HUES64 (cell line): ENCODE results near the gene LPP.

Experiments used
- H3K27ac ChIP-seq: 2 replicates; pipeline ENCODE4 v1.7.0; 2013; ENCODE audit warnings: low read depth, low read length, inconsistent platforms
- H3K27me3 ChIP-seq: 2 replicates; pipeline ENCODE4 v1.6.1; 2013; ENCODE audit warnings: mild to moderate bottlenecking, low read length; ENCODE audit not compliant: insufficient read depth
- H3K36me3 ChIP-seq: 2 replicates; pipeline ENCODE4 v1.6.1; 2013; ENCODE audit warnings: mild to moderate bottlenecking, low read length; ENCODE audit not compliant: insufficient read depth
- H3K4me1 ChIP-seq: 2 replicates; pipeline ENCODE4 v1.6.1; 2013; ENCODE audit warnings: mild to moderate bottlenecking, low read length, moderate library complexity; ENCODE audit not compliant: insufficient read depth
- H3K4me3 ChIP-seq: 2 replicates; pipeline ENCODE4 v1.5.1; 2013; ENCODE audit warnings: mild to moderate bottlenecking, low read length, moderate library complexity
- H3K9ac ChIP-seq: 2 replicates; pipeline ENCODE4 v1.6.1; 2013; ENCODE audit warnings: mild to moderate bottlenecking, low read depth, low read length
- H3K9me3 ChIP-seq: 2 replicates; pipeline ENCODE4 v1.6.1; 2013; ENCODE audit warnings: low read depth, low read length; ENCODE audit not compliant: insufficient read depth
- WGBS: fragments of 150-250, 120-280 bp; methylation state at CpG from one replicate; pipeline ENCODE4 v1.1.7; 2013; ENCODE audit warnings: missing lambda C conversion rate; 5-methylcytosine and 5-hydroxymethylcytosine counted together

The LPP gene

DNA sequence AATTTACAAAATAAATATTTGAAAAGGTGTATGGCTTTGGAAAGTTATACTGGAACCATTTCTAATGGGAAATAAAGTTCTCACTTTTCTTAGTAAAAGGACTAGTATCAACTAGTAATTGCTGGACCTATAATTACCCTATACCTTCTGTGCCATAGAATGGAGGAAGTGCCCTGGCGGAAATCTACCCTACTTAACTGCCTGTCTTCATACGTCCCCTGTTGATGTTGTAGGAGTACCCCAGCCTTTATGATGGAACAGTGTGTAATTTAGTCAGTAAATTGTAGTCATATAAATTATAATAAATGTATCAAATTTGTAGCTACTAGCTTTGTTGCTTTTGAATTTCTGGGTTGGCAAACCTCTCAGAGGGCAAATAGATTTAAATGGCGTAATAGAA, 149.9 kb downstream of the LPP start:
- Histone ChIP-seq H3K9ac (no peak overlapping the region), H3K4me3 (no peak overlapping the region), H3K9me3 (no peaks in the 10 kb centered on the region), H3K36me3 (no peaks in the 10 kb centered on the region), H3K4me1 (peaks cover 57% of the 10 kb centered on the region), H3K27ac (no peak overlapping the region), H3K27me3 (no peaks in the 10 kb centered on the region)
- 94% methylated on average over 2 of the region's 3 CpGs for WGBS

DNA sequence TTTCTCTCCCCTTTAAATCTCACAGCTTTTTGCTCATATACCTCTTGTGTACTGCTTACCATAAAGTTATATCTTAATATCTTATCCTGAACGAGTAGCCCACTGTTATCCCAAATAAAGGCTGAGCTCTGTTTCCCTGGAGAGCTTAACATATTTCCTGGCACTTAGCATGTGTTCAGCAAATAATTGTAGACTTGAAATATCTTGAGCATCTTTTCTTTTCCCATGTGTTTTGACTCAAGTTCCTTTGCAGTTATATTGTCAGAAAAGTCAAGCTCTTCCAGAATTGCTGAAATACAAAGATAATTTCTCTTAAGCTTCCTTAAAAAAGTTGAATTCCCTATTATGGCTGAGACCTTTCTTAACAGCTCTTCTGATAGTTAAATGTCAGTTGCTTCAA, 150.5 kb downstream of the LPP start:
- Histone ChIP-seq H3K4me1 (peaks cover 50% of the 10 kb centered on the region), H3K4me3 (no peak overlapping the region), H3K9me3 (no peaks in the 10 kb centered on the region), H3K36me3 (no peaks in the 10 kb centered on the region), H3K27ac (no peak overlapping the region), H3K9ac (no peak overlapping the region), H3K27me3 (no peaks in the 10 kb centered on the region)
- 93% methylated on average over 1 of the region's 1 CpG for WGBS

DNA sequence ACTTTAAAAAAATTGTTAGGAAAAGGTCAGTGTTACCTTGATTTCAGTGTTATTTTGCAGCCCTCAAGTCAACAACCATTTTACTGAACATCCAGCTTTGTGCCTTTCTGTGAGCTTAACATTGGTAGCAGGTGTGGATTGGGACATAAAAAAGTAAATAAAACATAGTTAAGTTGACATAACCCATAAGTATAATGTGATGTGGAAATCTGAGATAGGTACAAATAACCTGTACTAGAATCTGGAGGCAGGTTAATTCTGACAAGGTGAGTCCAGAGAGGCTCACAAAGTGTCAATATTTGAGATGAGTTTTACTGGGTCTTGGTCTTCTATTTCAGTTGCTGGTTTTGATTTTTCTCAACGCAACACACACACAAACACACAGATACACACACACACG, 151.3 kb downstream of the LPP start:
- Histone ChIP-seq H3K27me3 (no peaks in the 10 kb centered on the region), H3K27ac (no peak overlapping the region), H3K4me3 (no peak overlapping the region), H3K36me3 (no peaks in the 10 kb centered on the region), H3K4me1 (peaks cover 43% of the 10 kb centered on the region), H3K9me3 (no peaks in the 10 kb centered on the region), H3K9ac (no peak overlapping the region)
- no CpG with 5 or more reads among the region's 2 CpGs for WGBS

DNA sequence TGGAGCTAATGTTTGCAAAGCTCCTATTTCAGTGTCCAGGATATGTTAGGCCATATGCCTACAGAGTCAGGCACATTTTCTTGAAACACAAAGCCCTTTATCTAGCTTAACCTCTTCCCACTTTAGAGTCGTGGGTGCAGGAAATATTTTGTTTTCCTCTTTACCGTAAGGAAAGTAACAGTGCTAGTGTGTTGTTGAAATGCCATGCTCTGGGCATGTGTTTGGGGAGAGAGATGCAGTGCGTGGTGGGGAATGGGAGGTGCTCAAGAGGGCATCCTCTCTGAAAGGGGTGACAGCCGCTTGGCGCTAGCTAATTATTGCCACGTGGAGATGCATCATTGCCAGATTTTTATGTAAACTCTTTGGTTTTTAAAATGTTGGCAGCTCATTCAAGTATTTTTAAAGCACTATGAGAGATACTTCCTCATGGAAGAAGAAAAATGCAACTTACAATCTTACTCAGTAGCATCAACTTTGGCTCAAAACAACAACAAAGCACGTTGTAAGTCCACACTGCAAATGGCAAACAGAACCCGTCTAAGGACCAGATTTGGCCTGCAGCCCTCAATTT, 152.6 kb downstream of the LPP start:
- no peaks in the 10 kb centered on the region for H3K27me3 ChIP-seq
- H3K4me1 ChIP-seq, result peaks cover 30% of the 10 kb centered on the region
- H3K9ac ChIP-seq, result no peak overlapping the region
- 95% methylated on average over 8 of the region's 8 CpGs for WGBS
- no peaks in the 10 kb centered on the region for H3K9me3 ChIP-seq
- no peak overlapping the region for H3K27ac ChIP-seq
- no peak overlapping the region for H3K4me3 ChIP-seq
- H3K36me3 ChIP-seq, result no peaks in the 10 kb centered on the region

DNA sequence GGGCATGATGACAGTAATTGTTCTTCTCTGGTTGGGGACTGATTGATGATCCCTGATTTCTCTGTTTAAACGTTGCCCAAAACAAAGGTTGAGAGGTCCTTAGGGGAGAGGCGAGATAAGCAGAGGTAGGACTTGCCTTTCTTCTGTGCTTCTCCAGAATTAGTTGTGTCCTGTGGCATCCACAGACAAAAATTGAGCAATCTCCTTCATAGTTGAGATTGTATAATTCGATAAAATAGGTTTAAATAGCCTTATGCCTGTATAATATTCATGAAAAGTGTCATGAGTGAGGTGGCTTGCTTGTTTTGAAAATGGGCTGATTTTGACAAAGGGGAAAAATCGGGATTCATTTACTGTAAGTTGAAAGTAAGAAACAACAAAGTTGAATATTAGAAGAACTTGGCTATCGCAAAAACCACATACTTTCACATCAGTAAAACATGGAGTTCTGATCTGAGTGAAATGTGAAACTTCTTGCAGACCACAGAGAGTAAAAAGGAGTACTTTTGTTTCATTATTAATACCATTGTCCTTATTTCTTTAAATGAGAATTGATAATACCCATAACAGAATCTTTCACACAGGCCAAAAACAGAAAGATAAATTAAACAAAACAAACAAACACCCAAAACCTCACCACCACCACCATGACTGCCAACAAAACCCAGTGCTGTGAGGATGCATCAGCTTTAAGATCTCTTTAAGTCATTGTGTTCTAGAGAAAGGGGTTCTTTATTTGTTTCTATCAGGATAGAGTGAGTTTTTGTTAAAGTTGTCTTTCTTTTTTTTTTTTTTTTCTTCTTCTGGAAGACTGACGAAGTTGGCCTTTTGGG, 155.7 kb downstream of the LPP start:
- 88% methylated on average over 5 of the region's 6 CpGs for WGBS
- no peak overlapping the region for H3K4me3 ChIP-seq
- H3K27me3 ChIP-seq, result no peaks in the 10 kb centered on the region
- no peak overlapping the region for H3K9ac ChIP-seq
- H3K4me1 ChIP-seq, result no peaks in the 10 kb centered on the region
- H3K36me3 ChIP-seq, result no peaks in the 10 kb centered on the region
- H3K27ac ChIP-seq, result no peak overlapping the region
- no peaks in the 10 kb centered on the region for H3K9me3 ChIP-seq

DNA sequence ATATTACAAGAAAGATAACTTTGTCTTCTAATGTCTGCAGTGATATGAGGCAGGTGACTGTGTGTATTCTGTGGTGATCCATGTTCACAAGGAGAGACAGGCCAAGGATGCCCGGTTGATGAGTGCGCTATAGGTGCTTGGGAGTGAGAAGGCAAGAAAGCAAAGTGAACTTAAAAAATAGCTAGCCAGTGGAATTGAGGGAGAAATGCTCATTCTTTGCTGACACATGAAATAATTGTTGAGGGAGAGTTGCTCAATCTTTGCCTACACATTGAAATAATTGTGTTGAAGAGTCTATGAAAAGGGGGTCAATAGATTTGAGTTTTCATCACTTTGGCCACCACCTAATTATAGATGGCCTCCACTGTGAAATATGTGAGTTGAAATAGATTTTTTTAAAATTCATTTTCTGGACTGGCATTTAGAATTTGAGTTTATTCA, 156.3 kb downstream of the LPP start:
- H3K9ac ChIP-seq, result no peak overlapping the region
- WGBS, result 96% methylated on average over 2 of the region's 2 CpGs
- no peaks in the 10 kb centered on the region for H3K27me3 ChIP-seq
- H3K36me3 ChIP-seq, result no peaks in the 10 kb centered on the region
- H3K4me3 ChIP-seq, result no peak overlapping the region
- no peak overlapping the region for H3K27ac ChIP-seq
- no peaks in the 10 kb centered on the region for H3K9me3 ChIP-seq
- H3K4me1 ChIP-seq, result no peaks in the 10 kb centered on the region

DNA sequence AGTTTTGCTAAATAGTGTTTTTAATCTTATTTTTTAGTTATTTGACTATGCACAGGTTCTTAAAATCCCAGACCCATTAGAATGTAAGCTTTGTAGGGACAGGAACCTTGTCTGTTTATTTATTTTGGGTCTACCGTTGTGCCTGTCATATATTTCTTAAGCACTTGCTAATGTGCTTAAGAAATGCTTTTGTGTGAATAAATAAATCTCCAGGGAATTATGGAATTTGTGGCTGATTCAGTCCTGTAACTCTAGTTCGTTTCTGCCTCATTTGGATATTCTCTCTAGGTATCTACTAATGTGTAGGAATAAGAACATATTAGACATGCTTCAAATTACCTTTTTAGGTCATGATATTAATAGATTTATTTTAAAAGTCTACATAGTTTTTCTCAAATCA, 161.6 kb downstream of the LPP start:
- Histone ChIP-seq H3K36me3 (no peaks in the 10 kb centered on the region), H3K4me3 (no peak overlapping the region), H3K27ac (no peak overlapping the region), H3K9ac (no peak overlapping the region), H3K27me3 (no peaks in the 10 kb centered on the region), H3K9me3 (no peaks in the 10 kb centered on the region), H3K4me1 (no peaks in the 10 kb centered on the region)
- WGBS, result 90% methylated on average over 2 of the region's 2 CpGs

DNA sequence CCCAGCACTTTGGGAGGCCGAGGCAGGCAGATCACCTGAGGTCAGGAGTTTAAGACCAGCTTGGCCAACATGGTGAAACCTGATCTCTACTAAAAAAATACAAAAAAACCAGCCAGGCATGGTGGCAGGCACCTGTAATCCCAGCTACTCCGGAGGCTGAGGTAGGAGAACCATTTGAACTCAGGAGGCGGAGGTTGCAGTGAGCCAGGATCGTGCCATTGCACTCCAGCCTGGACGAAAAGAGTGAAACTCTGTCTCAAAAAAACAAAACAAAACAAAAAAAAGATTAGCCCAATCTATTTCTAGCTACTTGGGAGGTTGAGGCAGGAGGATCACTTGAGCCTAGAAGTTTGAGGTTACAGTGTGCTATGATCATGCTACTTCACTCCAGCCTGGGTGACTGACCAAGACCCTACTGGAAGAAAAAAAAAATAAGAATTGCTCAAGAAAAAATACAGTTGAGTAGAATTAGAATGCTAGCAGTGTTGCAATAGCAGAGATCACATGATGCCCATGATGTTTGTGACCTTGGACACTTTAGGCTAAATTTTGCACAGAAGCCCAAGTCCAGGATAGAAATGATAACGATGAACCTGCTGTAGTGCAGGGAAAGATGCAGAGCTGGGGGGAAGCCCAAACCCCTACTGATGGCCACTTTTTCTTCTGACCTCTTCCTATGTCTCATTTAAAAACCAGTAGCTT, 162.2 kb downstream of the LPP start:
- no peak overlapping the region for H3K27ac ChIP-seq
- no peak overlapping the region for H3K4me3 ChIP-seq
- H3K27me3 ChIP-seq, result no peaks in the 10 kb centered on the region
- H3K9ac ChIP-seq, result no peak overlapping the region
- 97% methylated on average over 6 of the region's 6 CpGs for WGBS
- H3K4me1 ChIP-seq, result no peaks in the 10 kb centered on the region
- H3K9me3 ChIP-seq, result no peaks in the 10 kb centered on the region
- no peaks in the 10 kb centered on the region for H3K36me3 ChIP-seq

DNA sequence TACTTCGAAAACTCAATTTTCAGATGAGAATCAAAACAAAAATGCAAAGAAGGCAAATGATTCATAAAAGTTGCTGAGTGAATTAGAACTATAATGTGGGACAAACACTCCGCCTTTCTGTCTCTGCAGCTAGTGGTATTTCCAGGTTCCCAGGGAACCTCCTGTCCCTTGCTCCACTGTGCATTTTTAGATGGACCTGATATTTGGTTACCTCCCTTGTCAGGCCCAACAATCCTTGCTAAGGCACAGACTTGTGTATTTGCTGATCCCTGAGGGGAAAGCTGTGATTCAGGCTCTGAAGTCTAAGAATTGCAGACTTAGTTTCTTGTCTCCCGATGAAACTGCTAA, 162.7 kb downstream of the LPP start:
- no peak overlapping the region for H3K27ac ChIP-seq
- WGBS, result 93% methylated on average over 3 of the region's 3 CpGs

DNA sequence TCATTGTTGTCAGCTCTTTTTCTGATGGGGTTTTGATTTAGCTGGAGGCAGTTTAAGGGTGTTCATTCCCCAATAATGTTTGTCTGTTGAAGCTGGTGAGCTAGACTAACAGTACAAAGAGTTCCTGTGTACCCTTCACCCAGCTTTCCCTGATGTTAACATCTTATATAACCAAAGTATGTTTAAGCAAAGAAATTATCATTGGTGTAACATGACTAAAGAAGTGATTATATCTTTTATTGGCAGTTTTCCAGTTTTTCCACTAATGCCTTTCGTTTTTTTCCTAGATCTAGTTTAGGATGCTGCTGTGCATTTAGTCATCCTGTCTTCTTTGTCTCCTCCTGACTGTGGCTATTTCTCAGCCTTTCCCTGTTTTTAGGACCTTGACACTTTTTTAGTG, 165.6 kb downstream of the LPP start:
- H3K4me1 ChIP-seq, result no peaks in the 10 kb centered on the region
- no peaks in the 10 kb centered on the region for H3K27me3 ChIP-seq
- H3K4me3 ChIP-seq, result no peak overlapping the region
- H3K27ac ChIP-seq, result no peak overlapping the region
- no peaks in the 10 kb centered on the region for H3K36me3 ChIP-seq
- H3K9ac ChIP-seq, result no peak overlapping the region
- WGBS, result 96% methylated on average over 1 of the region's 1 CpG
- no peaks in the 10 kb centered on the region for H3K9me3 ChIP-seq

More for the DNA sequence above, 162.7 kb downstream of the LPP start:
- H3K4me3 ChIP-seq, result no peak overlapping the region
- H3K9me3 ChIP-seq, result no peaks in the 10 kb centered on the region
- no peaks in the 10 kb centered on the region for H3K27me3 ChIP-seq
- no peaks in the 10 kb centered on the region for H3K4me1 ChIP-seq
- no peaks in the 10 kb centered on the region for H3K36me3 ChIP-seq
- no peak overlapping the region for H3K9ac ChIP-seq

DNA sequence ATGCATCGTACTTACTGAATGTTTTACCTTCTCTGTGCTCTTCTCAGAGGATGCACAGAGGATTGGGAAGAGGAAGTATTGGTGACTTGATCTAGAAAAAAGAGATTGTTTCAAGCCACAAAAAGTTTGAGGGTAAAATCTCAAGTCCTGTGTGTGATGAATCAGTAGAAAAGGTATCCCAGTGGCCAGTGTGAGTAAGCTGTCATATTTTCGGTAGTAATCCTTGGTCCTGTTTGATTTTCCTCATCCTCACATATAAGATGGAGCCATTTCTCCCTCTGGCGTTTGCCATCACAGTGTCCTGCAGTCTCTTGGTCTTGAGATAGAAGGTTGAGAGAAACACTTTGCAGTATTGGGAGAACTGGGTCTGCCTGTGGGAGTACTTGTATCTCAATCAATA, 166.8 kb downstream of the LPP start:
- H3K36me3 ChIP-seq, result no peaks in the 10 kb centered on the region
- no peak overlapping the region for H3K4me3 ChIP-seq
- H3K27me3 ChIP-seq, result no peaks in the 10 kb centered on the region
- no peak overlapping the region for H3K27ac ChIP-seq
- WGBS, result 100% methylated on average over 3 of the region's 3 CpGs
- no peaks in the 10 kb centered on the region for H3K4me1 ChIP-seq
- H3K9ac ChIP-seq, result no peak overlapping the region
- H3K9me3 ChIP-seq, result no peaks in the 10 kb centered on the region
